Thyroid gland (tissue), 4 donors: ENCODE results near the gene BTBD9. TPM values are rescaled to one million over a fixed set of nuclear protein-coding genes. Genes with fewer than 3 reads are reported as not detected.
A peak's percentile ranks its signal among the peaks of the same experiment; 100 is the strongest.
"Not testable (repeated sequence)": the region's sequence is repeated elsewhere in the genome, so short reads cannot be mapped to it uniquely, and the experiment has no call there.

Experiments
- DNase-seq, 2 donors: peaks; one replicate each; pipeline ENCODE4 v3.0.0-alpha.2; 2019
- H3K27ac ChIP-seq, 3 donors: fragments of 200-600 bp; sonication (generic); 1 replicate in 2 of 3; 2 replicates in 1 of 3; pipeline ENCODE4 v1.5.1; 2016 to 2019; ENCODE audit warnings: mild to moderate bottlenecking in 1 of 3, moderate library complexity in 1 of 3
- H3K27me3 ChIP-seq: fragments of 200-600 bp; sonication (generic); one replicate; pipeline ENCODE4 v1.5.1; 2019
- H3K36me3 ChIP-seq, 2 donors: fragments of 200-600 bp; sonication (generic); one replicate each; pipeline ENCODE4 v1.5.1; 2016 to 2019
- H3K4me1 ChIP-seq, 2 donors: fragments of 200-600 bp; sonication (generic); one replicate each; pipeline ENCODE4 v1.5.1; 2017 to 2019
- H3K4me3 ChIP-seq, 3 donors: fragments of 200-600 bp; sonication (generic); replicated peaks in 1 of 3; 1 replicate in 2 of 3; 2 replicates in 1 of 3; pipeline ENCODE4 v1.5.1; 2016; ENCODE audit warnings: mild to moderate bottlenecking in 1 of 3
- H3K9me3 ChIP-seq: fragments of 200-600 bp; sonication (generic); one replicate; pipeline ENCODE4 v1.5.1; 2017
- CTCF ChIP-seq, 6 experiments: fragments of 200-600 bp in 3 of 6; fragments of 450-650 bp in 3 of 6; sonication (generic) in 3 of 6; IDR thresholded peaks; one replicate each; pipeline ENCODE4 v1.5.1; 2016 to 2019; ENCODE audit warnings: antibody characterized with exemption in 6 of 6, mild to moderate bottlenecking in 2 of 6, inconsistent platforms in 1 of 6, moderate library complexity in 1 of 6
- POLR2A ChIP-seq, 2 donors: fragments of 450-650 bp; IDR thresholded peaks; one replicate each; pipeline ENCODE4 v1.6.1; 2017; ENCODE audit warnings: antibody characterized with exemption in 2 of 2, mild to moderate bottlenecking in 2 of 2, moderate library complexity in 1 of 2
- WGBS, 2 donors: methylation state at CpG; one replicate each; pipeline ENCODE4 v1.1.5; 2017; 5-methylcytosine and 5-hydroxymethylcytosine counted together
- intact Hi-C: fragments of 100-400 bp; cut with DNase I; formaldehyde crosslinking; loops from one replicate; pipeline ENCODE4 v1.15.1; 2023
- total RNA-seq, 4 donors: library from RNA; depleted of rRNA; stranded (reverse); fragments of >200 nt; gene quantifications; one replicate each; pipeline ENCODE4 v1.2.3, GENCODE V29; 2016

BTBD9 gene
- total RNA-seq, 4 donors from 2014 or later, result 17.3 to 32.0 (median 27.4) TPM

DNA sequence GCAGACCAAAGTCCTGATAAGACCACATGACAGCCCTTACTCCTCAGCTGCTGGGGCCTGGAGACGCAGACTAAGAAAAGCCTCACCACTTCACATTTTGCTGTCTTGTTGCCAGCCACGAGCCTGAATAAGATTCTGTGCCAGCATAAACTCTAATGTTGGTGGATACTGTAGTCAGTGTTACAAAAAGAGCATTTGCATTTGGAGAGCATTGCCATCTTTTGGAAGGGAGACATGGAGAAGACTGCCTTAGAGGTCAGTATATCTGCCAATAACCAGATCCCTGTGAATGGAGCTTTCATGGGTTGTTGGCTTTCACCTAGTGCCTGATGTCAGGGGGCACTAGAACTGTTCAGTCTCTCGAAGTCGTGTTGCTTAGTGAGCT, 505.0 kb downstream of the BTBD9 start:
- DNase-seq, result peak; percentile 52 to 57
- no peak overlapping the region for H3K4me3 ChIP-seq
- intact Hi-C loops, result no loop called here
- H3K4me1 ChIP-seq, result peaks cover 9 to 12% of the 10 kb centered on the region in 2 donors
- H3K36me3 ChIP-seq, result no peaks in the 10 kb centered on the region
- H3K27ac ChIP-seq, result peak overlapping the region in 1 of 3 donors; percentile 49
- TF ChIP-seq POLR2A (IDR thresholded peaks at IDR 0.05), result no peak
- no peak for TF ChIP-seq CTCF (IDR thresholded peaks at IDR 0.05)
- H3K9me3 ChIP-seq, result no peaks in the 10 kb centered on the region
- no peaks in the 10 kb centered on the region for H3K27me3 ChIP-seq
- WGBS, 2 donors, result 47 to 53% methylated on average over 4 of the region's 4 CpGs

- 84 to 88% methylated on average over 7 of the region's 7 CpGs for WGBS, 2 donors
- intact Hi-C loops, result no loop called here
- Histone ChIP-seq H3K27me3 (no peaks in the 10 kb centered on the region), H3K4me3 (no peak overlapping the region), H3K4me1 (peaks cover 9 to 12% of the 10 kb centered on the region in 2 donors), H3K36me3 (no peaks in the 10 kb centered on the region), H3K9me3 (no peaks in the 10 kb centered on the region), H3K27ac (peak overlapping the region in 1 of 3 donors; percentile 49)
- no peak for DNase-seq
- no peak for TF ChIP-seq POLR2A (IDR thresholded peaks at IDR 0.05)
- TF ChIP-seq CTCF (IDR thresholded peaks at IDR 0.05), result no peak
These were observed 505.6 kb downstream of the BTBD9 start for GRCh38 chr6:38133932-38134703.

DNA sequence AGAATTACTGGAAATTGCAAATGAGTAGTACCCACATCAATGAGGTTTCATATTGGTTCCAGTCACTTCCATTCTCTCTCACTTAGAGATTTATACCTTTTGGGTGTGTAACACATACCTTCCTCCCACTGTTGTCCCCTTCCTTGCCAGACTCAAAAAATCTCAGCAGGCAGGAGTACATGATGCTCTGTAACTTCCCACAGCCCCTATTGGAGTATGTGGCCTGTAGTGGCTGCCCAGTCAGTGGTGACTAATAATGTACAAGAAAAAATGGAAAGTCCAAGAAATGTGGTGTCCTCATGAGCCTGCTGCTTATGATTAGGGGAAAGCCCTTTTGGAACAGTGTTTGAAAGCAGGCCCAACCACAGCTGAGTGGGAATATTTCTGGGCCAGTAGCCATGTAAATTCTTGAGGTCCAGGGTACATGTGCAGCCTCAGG, 508.2 kb downstream of the BTBD9 start:
- no peak overlapping the region for H3K27ac ChIP-seq
- H3K4me1 ChIP-seq, result peaks cover 9 to 12% of the 10 kb centered on the region in 2 donors
- H3K4me3 ChIP-seq, result no peak overlapping the region
- no peaks in the 10 kb centered on the region for H3K9me3 ChIP-seq
- no peak for TF ChIP-seq CTCF (IDR thresholded peaks at IDR 0.05)
- TF ChIP-seq POLR2A (IDR thresholded peaks at IDR 0.05), result no peak
- intact Hi-C loops, result no loop called here
- DNase-seq, result no peak
- H3K36me3 ChIP-seq, result no peaks in the 10 kb centered on the region
- no peaks in the 10 kb centered on the region for H3K27me3 ChIP-seq

- Histone ChIP-seq H3K4me1 (no peaks in the 10 kb centered on the region), H3K27me3 (no peaks in the 10 kb centered on the region), H3K4me3 (no peak overlapping the region), H3K9me3 (no peaks in the 10 kb centered on the region), H3K36me3 (no peaks in the 10 kb centered on the region), H3K27ac (no peak overlapping the region)
- WGBS, 2 donors, result 94 to 96% methylated on average over 4 of the region's 4 CpGs
- intact Hi-C loops, result no loop called here
- no peak for TF ChIP-seq POLR2A (IDR thresholded peaks at IDR 0.05)
- no peak for TF ChIP-seq CTCF (IDR thresholded peaks at IDR 0.05)
- DNase-seq, result no peak
These were observed 512.4 kb downstream of the BTBD9 start for GRCh38 chr6:38127284-38127683.

DNA sequence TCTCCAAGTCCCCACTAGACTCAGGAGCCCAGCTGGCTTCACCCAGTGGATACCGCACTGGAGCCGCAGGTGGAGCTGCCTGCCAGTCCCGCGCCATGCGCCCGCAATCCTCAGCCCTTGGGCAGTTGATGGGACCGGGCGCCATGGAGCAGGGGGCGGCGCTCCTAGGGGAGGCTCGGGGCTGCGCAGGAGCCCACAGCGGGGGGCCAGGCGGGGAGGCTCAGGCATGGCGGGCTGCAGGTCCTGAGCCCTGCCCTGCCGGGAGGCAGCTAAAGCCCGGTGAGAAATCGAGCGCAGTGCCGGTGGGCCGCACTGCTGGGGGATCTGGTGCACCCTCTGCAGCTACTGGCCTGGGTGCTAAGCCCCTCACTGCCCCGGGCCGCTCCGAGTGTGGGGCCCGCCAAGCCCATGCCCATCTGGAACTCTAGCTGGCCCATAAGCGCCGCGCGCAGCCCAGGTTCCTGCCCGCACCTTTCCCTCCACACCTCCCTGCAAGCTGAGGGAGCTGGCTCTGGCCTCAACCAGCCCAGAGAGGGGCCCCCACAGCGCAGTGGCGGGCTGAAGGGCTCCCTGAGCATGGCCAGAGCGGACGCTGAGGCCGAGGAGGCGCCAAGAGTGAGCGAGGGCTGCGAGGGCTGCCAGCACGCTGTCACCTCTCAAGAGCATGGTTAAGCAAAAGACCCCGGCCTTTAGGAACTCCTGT, 515.4 kb downstream of the BTBD9 start:
- intact Hi-C loops, H3K4me3 ChIP-seq, H3K9me3 ChIP-seq, H3K27me3 ChIP-seq, H3K36me3 ChIP-seq, H3K27ac ChIP-seq, DNase-seq, H3K4me1 ChIP-seq: not testable (repeated sequence)
- 98 to 99% methylated on average over 10 to 28 of the region's 40 CpGs for WGBS, 2 donors
